A673 (cell line): ENCODE measurements around the gene SSTR1.

Experiments
- EZH2 ChIP-seq: fragments of 200-600 bp; sonication (generic); IDR thresholded peaks from 2 replicates; pipeline ENCODE4 v1.6.1; 2017; ENCODE audit warnings: borderline replicate concordance, low read depth, mild to moderate bottlenecking, mixed read lengths, antibody characterized with exemption, low read length; ENCODE audit not compliant: poor library complexity, severe bottlenecking
- TF ChIP-seq, protein P1 (sequence below): fragments of 300-800, 200-600 bp; sonication (generic); conservative IDR thresholded peaks from 2 replicates; pipeline ENCODE4 v1.5.1; 2017; ENCODE audit warnings: low read depth, mild to moderate bottlenecking, antibody characterized with exemption, low read length, moderate library complexity, mixed read lengths

DNA sequence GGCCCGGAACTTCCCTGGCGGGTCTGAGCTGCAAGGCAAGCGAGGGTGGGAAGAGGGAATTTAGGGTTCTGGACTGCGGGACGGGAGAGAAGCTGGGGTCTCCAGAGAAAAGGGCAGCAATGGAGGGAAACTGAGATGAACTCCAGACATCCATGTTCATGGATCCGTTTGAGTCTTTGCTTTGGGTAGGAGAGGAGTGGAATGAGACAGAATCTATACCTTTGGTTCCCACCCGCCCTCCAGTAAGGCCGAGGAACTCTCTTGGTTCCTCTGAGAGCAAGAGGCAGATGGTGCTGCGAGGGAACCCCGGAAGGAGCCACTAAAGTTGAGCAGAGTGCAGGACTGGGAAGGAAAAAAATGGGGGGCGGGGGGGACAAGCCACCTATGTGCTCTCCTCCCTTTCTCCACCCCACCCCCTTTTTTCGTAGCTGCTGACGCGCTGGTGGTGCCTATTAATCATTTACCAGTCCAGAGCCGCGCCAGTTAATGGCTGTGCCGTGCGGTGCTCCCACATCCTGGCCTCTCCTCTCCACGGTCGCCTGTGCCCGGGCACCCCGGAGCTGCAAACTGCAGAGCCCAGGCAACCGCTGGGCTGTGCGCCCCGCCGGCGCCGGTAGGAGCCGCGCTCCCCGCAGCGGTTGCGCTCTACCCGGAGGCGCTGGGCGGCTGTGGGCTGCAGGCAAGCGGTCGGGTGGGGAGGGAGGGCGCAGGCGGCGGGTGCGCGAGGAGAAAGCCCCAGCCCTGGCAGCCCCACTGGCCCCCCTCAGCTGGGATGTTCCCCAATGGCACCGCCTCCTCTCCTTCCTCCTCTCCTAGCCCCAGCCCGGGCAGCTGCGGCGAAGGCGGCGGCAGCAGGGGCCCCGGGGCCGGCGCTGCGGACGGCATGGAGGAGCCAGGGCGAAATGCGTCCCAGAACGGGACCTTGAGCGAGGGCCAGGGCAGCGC is 1.2 kb downstream of the SSTR1 start:
- TF ChIP-seq, protein P1, sequence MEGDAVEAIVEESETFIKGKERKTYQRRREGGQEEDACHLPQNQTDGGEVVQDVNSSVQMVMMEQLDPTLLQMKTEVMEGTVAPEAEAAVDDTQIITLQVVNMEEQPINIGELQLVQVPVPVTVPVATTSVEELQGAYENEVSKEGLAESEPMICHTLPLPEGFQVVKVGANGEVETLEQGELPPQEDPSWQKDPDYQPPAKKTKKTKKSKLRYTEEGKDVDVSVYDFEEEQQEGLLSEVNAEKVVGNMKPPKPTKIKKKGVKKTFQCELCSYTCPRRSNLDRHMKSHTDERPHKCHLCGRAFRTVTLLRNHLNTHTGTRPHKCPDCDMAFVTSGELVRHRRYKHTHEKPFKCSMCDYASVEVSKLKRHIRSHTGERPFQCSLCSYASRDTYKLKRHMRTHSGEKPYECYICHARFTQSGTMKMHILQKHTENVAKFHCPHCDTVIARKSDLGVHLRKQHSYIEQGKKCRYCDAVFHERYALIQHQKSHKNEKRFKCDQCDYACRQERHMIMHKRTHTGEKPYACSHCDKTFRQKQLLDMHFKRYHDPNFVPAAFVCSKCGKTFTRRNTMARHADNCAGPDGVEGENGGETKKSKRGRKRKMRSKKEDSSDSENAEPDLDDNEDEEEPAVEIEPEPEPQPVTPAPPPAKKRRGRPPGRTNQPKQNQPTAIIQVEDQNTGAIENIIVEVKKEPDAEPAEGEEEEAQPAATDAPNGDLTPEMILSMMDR: peak; percentile 48
- no peak for TF ChIP-seq EZH2
